Left lung (tissue), 10 donors: ENCODE results near the gene RNASE8. TPM values are rescaled to one million over a fixed set of nuclear protein-coding genes. Genes with fewer than 3 reads are reported as not detected.
A peak's percentile ranks its signal among the peaks of the same experiment; 100 is the strongest.

Source experiments
- ATAC-seq: fragments of 200-7000 bp; cut with Tn5 transposase; one replicate; pipeline ENCODE4 v1.9.1; 2020; ENCODE audit warnings: moderate library complexity
- DNase-seq, 4 donors: peaks; one replicate each; pipeline ENCODE4 v3.0.0-alpha.2; 2013 to 2020
- H3K27ac ChIP-seq, 2 donors: fragments of 200-600 bp; sonication (generic) in 1 of 2; one replicate each; pipeline versions ENCODE4 v1.5.0 to v1.8.0; 2020 to 2021
- H3K27me3 ChIP-seq, 2 donors: fragments of 200-600 bp; sonication (generic) in 1 of 2; one replicate each; pipeline versions ENCODE4 v1.5.0 to v1.8.0; 2020 to 2021
- H3K36me3 ChIP-seq, 2 donors: fragments of 200-600 bp; sonication (generic) in 1 of 2; one replicate each; pipeline versions ENCODE4 v1.5.0 to v1.8.0; 2020 to 2021
- H3K4me1 ChIP-seq, 2 donors: fragments of 200-600 bp; one replicate each; pipeline ENCODE4 v1.8.0; 2021
- H3K4me3 ChIP-seq, 2 donors: fragments of 200-600 bp; sonication (generic) in 1 of 2; one replicate each; pipeline versions ENCODE4 v1.5.0 to v1.8.0; 2020 to 2021; ENCODE audit warnings: mild to moderate bottlenecking in 1 of 2
- H3K9me3 ChIP-seq, 2 donors: fragments of 200-600 bp; sonication (generic) in 1 of 2; one replicate each; pipeline versions ENCODE4 v1.5.0 to v1.8.0; 2020 to 2021
- intact Hi-C, 2 donors: fragments of 100-400 bp; cut with DNase I; formaldehyde crosslinking; loops; one replicate each; pipeline versions ENCODE4 v1.11.2 to v1.14.2; 2022
- polyA plus RNA-seq, 6 donors: library from polyadenylated mRNA; unstranded; fragments of 120-200 nt; gene quantifications; one replicate each; pipeline ENCODE4 v1.2.1, GENCODE V29; 2013; ENCODE audit not compliant: insufficient read length in 6 of 6
- total RNA-seq, 2 donors: library from RNA; stranded (reverse); fragmentation: NEBNext Ultra II Directional; extraction: Animal tissue kit (Norgen Biotek cat#: 25700); gene quantifications; one replicate each; pipeline ENCODE4 v1.2.1, GENCODE V29; 2021
- TF ChIP-seq, protein P1 (sequence below), 2 donors: fragments of 200-600 bp; sonication (generic) in 1 of 2; IDR thresholded peaks; one replicate each; pipeline versions ENCODE4 v1.5.0 to v1.8.0; 2021; ENCODE audit warnings: antibody characterized with exemption in 2 of 2
- donor health status: DM: no; HTN: yes; CAD: no.
- donor health status: DM: no; HTN: no; CAD: no.

RNASE8 gene
- total and polyA plus RNA-seq, 8 donors = 0.21 to 0.31 TPM; not detected in 6

DNA sequence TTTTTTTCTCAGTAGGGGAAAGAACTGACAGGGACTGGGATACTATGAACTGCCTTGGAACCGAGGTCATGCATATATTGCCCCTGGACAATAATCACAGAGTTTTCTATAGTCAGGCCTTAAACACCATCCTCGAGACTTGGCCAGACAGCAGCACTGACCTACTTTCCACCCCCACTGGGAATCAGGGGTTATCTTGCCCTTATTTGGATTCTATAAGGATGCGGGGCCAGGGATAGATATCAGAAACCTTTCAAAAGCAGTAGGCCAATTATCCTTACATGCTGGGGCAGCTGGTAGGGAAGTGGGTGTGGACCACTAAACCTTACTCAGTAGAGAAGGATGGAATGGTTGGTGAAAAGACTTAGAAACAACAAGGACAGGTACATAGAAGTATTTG, 38.8 kb downstream of the RNASE8 start:
- TF ChIP-seq, protein P1, sequence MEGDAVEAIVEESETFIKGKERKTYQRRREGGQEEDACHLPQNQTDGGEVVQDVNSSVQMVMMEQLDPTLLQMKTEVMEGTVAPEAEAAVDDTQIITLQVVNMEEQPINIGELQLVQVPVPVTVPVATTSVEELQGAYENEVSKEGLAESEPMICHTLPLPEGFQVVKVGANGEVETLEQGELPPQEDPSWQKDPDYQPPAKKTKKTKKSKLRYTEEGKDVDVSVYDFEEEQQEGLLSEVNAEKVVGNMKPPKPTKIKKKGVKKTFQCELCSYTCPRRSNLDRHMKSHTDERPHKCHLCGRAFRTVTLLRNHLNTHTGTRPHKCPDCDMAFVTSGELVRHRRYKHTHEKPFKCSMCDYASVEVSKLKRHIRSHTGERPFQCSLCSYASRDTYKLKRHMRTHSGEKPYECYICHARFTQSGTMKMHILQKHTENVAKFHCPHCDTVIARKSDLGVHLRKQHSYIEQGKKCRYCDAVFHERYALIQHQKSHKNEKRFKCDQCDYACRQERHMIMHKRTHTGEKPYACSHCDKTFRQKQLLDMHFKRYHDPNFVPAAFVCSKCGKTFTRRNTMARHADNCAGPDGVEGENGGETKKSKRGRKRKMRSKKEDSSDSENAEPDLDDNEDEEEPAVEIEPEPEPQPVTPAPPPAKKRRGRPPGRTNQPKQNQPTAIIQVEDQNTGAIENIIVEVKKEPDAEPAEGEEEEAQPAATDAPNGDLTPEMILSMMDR (IDR thresholded peaks at IDR 0.05) = no peak
- Histone ChIP-seq H3K27ac (peak overlapping the region; percentile 61 to 72), H3K4me3 (no peak overlapping the region), H3K27me3 (peaks cover 0 to 16% of the 10 kb centered on the region in 2 donors), H3K4me1 (peaks cover 5 to 41% of the 10 kb centered on the region in 2 donors), H3K36me3 (peaks cover 0 to 16% of the 10 kb centered on the region in 2 donors), H3K9me3 (no peaks in the 10 kb centered on the region)
- no peak for DNase-seq
- no peak for ATAC-seq
- intact Hi-C loops = no loop called here

DNA sequence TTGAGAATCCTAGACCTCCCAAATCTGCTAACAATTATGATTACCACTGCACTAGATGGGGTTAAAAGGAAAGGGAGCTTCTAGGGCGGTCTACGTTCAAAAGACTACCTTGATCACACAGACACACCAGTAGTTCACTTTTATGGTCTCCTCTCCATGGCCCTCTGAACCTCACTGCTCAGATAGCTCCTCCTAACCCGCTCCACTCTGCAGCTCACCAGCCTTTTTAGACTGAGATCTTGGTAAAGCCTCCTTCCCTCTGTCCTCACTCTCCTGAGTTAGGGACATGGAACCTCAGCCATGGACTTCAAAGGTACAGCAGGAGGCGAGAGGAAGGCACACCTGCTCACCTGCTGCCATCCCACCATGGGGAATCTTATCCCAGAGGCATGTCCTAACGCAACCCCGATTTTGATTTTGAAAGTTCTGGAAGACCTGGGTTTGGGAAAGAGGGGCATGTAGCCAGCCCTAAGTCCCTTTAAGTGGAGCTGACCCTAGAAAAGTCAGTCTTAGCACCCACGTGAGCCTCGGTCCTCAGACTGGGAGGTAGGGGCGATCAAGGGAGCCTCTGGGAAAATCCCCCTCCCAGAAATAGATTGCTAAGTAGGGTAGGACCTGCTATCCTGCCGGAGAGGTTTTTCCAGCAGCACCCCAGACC, 39.5 kb downstream of the RNASE8 start:
- TF ChIP-seq, protein P1 (IDR thresholded peaks at IDR 0.05) = no peak
- Histone ChIP-seq H3K27me3 (peaks cover 0 to 16% of the 10 kb centered on the region in 2 donors), H3K27ac (peak overlapping the region; percentile 61 to 72), H3K9me3 (no peaks in the 10 kb centered on the region), H3K4me3 (peak overlapping the region; percentile 27 to 44), H3K4me1 (peaks cover 5 to 41% of the 10 kb centered on the region in 2 donors), H3K36me3 (peaks cover 0 to 9% of the 10 kb centered on the region in 2 donors)
- intact Hi-C loops = no loop called here
- DNase-seq (no peak), ATAC-seq (no peak)

DNA sequence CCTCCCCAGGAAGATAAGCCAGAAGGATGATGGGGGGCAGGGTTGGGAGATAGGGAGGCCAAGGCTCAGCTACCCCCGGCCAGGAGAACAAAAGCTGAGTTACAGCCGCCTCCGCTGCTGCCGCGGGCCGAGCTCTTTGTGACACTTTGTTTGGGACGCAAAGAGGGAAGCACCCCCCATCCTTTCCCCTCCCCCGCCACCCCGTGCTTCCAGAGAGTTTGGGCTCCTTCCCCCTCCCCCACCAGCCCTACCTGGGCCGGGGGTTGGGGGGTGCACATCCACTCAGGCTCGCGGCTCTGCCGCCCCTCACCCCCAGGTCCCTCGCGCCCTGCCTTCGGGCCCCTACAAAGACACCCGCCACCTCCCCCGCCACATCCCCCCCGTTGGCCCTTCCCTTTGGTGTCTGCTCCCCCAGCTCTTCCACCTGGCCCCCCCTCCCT, 40.0 kb downstream of the RNASE8 start:
- H3K4me1 ChIP-seq = peaks cover 5 to 38% of the 10 kb centered on the region in 2 donors
- intact Hi-C loops = no loop called here

DNA sequence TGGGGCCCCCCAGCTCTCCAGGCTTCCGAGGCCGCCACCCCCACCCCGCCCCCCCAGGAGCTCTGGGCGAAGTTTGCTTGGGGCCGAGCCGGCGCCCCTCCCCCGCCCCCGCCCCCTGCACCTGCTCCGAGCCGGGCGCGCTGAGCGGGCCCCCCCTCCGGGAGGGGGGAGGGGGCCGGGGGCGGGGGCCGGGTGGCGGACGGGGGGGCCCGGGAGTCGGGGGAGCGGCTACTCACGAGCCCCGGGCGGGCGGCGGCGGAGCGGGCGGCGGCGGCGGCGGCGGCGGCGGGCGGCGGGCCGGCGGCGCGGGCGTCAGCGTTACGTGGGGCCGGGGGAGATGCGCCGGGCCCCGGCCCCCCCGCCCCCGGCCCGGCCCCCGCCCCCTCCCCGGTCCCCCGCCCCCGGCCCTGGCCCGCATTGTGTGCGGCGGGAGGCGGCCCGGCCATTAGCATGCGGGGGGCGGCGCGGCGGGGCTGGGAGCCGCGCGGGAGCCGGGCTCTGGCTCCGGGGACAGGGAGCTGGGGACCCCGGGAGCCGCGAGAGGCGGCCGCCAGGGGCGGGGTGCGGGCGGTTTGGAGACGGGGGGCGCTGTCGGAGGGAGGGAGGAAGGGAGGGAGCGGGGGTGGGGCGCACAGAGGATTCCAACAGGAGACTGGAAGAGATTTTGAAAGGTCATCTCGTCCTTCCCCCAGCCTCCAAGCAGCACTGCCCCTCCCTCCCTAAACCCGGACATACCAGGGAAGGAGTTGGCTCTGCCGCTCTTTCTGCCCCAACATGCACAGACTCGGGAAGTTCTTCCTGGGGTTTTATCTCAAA, 40.7 kb downstream of the RNASE8 start, which contains the start of gene ZNF219:
ZNF219 (minus strand) TSS at position 580 of the 816 bp plus-strand sequence. CDS start 5,064 bp downstream, outside the sequence.
- H3K36me3 ChIP-seq = no peaks in the 10 kb centered on the region
- peaks cover 0 to 16% of the 10 kb centered on the region in 2 donors for H3K27me3 ChIP-seq
- intact Hi-C loops = no loop called here
- peak within 1 kb of the TSS; percentile 76 to 84 for H3K27ac ChIP-seq
- TF ChIP-seq, protein P1 (IDR thresholded peaks at IDR 0.05) = no peak
- ATAC-seq = peak; percentile 52
- H3K9me3 ChIP-seq = no peaks in the 10 kb centered on the region
- peak in 3 of 4 donors; percentile 65 to 85 (median 74) for DNase-seq
- H3K4me3 ChIP-seq = peak within 1 kb of the TSS; percentile 40 to 56
- H3K4me1 ChIP-seq = peaks cover 5 to 40% of the 10 kb centered on the region in 2 donors

More for the DNA sequence above, 40.0 kb downstream of the RNASE8 start:
- TF ChIP-seq, protein P1 (IDR thresholded peaks at IDR 0.05) = no peak
- ATAC-seq (peak; percentile 16), DNase-seq (peak in 1 of 4 donors; percentile 73)
- Histone ChIP-seq H3K27me3 (peaks cover 0 to 16% of the 10 kb centered on the region in 2 donors), H3K36me3 (peaks cover 0 to 6% of the 10 kb centered on the region in 2 donors), H3K4me3 (peak overlapping the region; percentile 27 to 44), H3K9me3 (no peaks in the 10 kb centered on the region), H3K27ac (peak overlapping the region; percentile 61 to 72)
